Natural killer cell (primary cell): Measurements from ENCODE around the gene MYO15B. TPM values are rescaled to one million over a fixed set of nuclear protein-coding genes. Genes with fewer than 3 reads are reported as not detected.

Experiments used
- ATAC-seq, 3 donors: fragments of 150-1000 bp in 2 of 3; fragments of 200-7000 bp in 1 of 3; cut with Tn5 transposase; 1 replicate in 1 of 3; 2 replicates in 2 of 3; pipeline ENCODE4 v1.10.0; 2021; ENCODE audit warnings: mild to moderate bottlenecking in 2 of 3, moderate library complexity in 2 of 3
- DNase-seq, 2 donors: peaks; one replicate each; pipeline versions ENCODE4 v3.0.0 to v3.0.0-alpha.2; 2013 to 2021; ENCODE audit warnings: mixed read lengths in 1 of 2
- H3K27ac ChIP-seq: one replicate; pipeline ENCODE4 v1.5.1; 2013; ENCODE audit warnings: mild to moderate bottlenecking, low read length
- H3K27me3 ChIP-seq: one replicate; pipeline ENCODE4 v1.6.1; 2013; ENCODE audit warnings: low read length; ENCODE audit not compliant: control insufficient read depth, insufficient read depth
- H3K36me3 ChIP-seq: one replicate; pipeline ENCODE4 v1.6.1; 2013; ENCODE audit warnings: low read length; ENCODE audit not compliant: control insufficient read depth, insufficient read depth
- H3K4me1 ChIP-seq: one replicate; pipeline ENCODE4 v1.6.1; 2013; ENCODE audit warnings: low read length; ENCODE audit not compliant: control insufficient read depth, insufficient read depth
- H3K4me3 ChIP-seq: one replicate; pipeline ENCODE4 v1.5.1; 2013; ENCODE audit warnings: low read length
- H3K9me3 ChIP-seq: one replicate; pipeline ENCODE4 v1.6.1; 2013; ENCODE audit warnings: low read length; ENCODE audit not compliant: control insufficient read depth, insufficient read depth
- H3K27ac Mint-ChIP-seq, 2 donors: one replicate each; pipeline ENCODE4 v1.8.0; 2022; ENCODE audit warnings: mild to moderate bottlenecking in 2 of 2, mixed read lengths in 2 of 2, moderate library complexity in 1 of 2
- H3K27me3 Mint-ChIP-seq, 2 donors: one replicate each; pipeline ENCODE4 v1.8.0; 2022; ENCODE audit warnings: low read depth in 2 of 2, mixed read lengths in 2 of 2
- H3K36me3 Mint-ChIP-seq: one replicate; pipeline ENCODE4 v1.8.0; 2022; ENCODE audit warnings: mixed read lengths
- H3K4me1 Mint-ChIP-seq, 2 donors: one replicate each; pipeline ENCODE4 v1.8.0; 2022; ENCODE audit warnings: mixed read lengths in 2 of 2
- H3K4me3 Mint-ChIP-seq: one replicate; pipeline ENCODE4 v1.8.0; 2022; ENCODE audit warnings: mild to moderate bottlenecking, moderate library complexity, mixed read lengths
- H3K9me3 Mint-ChIP-seq, 2 donors: one replicate each; pipeline ENCODE4 v1.8.0; 2022; ENCODE audit warnings: mixed read lengths in 2 of 2
- WGBS: methylation state at CpG from one replicate; pipeline ENCODE4 v1.1.7; 2013; ENCODE audit warnings: missing lambda C conversion rate; ENCODE audit not compliant: insufficient coverage; 5-methylcytosine and 5-hydroxymethylcytosine counted together
- intact Hi-C: fragments of 100-400 bp; cut with micrococcal nuclease; formaldehyde crosslinking; loops from one replicate; pipeline ENCODE4 v1.14.2; 2022
- total RNA-seq, 4 donors: library from RNA; stranded (reverse); fragments of 120-200 nt in 1 of 4; gene quantifications; one replicate each; pipeline versions ENCODE4 v1.2.3 to v1.2.4, GENCODE V29; 2013 to 2022
- TF ChIP-seq, protein P1 (sequence below): fragments of 200-600 bp; IDR thresholded peaks from one replicate; pipeline ENCODE4 v1.8.0; 2022; ENCODE audit warnings: antibody characterized with exemption

Gene MYO15B
- total RNA-seq, 3 donors from 2014 or later (not counting 1 experiment from before 2014, with no cell fraction given), result 336 to 372 (median 339) TPM

DNA sequence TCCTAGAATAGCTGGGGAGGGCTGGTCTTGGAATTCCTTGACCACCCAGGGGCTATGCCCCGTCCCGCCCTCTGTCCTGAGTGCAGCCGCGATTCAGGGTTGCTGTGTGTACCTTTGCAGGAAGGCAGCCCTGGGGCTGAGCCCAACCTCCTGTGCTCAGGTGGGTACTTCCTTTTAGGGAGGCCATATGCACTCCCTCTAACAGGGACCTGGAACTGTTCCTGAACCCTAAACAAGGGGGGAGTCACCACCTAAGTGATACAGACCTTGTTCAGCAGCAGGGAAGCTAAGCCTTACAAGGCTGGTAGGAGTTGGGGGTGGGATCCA, 37.5 kb upstream of the MYO15B start:
- H3K9me3 ChIP-seq, result no peaks in the 10 kb centered on the region
- ATAC-seq, result no peak
- TF ChIP-seq, protein P1, sequence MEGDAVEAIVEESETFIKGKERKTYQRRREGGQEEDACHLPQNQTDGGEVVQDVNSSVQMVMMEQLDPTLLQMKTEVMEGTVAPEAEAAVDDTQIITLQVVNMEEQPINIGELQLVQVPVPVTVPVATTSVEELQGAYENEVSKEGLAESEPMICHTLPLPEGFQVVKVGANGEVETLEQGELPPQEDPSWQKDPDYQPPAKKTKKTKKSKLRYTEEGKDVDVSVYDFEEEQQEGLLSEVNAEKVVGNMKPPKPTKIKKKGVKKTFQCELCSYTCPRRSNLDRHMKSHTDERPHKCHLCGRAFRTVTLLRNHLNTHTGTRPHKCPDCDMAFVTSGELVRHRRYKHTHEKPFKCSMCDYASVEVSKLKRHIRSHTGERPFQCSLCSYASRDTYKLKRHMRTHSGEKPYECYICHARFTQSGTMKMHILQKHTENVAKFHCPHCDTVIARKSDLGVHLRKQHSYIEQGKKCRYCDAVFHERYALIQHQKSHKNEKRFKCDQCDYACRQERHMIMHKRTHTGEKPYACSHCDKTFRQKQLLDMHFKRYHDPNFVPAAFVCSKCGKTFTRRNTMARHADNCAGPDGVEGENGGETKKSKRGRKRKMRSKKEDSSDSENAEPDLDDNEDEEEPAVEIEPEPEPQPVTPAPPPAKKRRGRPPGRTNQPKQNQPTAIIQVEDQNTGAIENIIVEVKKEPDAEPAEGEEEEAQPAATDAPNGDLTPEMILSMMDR, result no peak
- H3K27ac ChIP-seq, result no peak overlapping the region
- H3K27me3 ChIP-seq, result no peaks in the 10 kb centered on the region
- Mint-ChIP-seq H3K9me3 (no peaks in the 10 kb centered on the region), H3K27ac (no peak overlapping the region), H3K27me3 (no peaks in the 10 kb centered on the region), H3K4me1 (peaks cover 21 to 44% of the 10 kb centered on the region in 2 donors), H3K4me3 (no peak overlapping the region), H3K36me3 (no peaks in the 10 kb centered on the region)
- peaks cover 29% of the 10 kb centered on the region for H3K4me1 ChIP-seq
- no peak for DNase-seq
- intact Hi-C loops, result no loop called here
- H3K4me3 ChIP-seq, result no peak overlapping the region
- WGBS, result 98% methylated on average over 4 of the region's 4 CpGs
- peaks cover 10% of the 10 kb centered on the region for H3K36me3 ChIP-seq

DNA sequence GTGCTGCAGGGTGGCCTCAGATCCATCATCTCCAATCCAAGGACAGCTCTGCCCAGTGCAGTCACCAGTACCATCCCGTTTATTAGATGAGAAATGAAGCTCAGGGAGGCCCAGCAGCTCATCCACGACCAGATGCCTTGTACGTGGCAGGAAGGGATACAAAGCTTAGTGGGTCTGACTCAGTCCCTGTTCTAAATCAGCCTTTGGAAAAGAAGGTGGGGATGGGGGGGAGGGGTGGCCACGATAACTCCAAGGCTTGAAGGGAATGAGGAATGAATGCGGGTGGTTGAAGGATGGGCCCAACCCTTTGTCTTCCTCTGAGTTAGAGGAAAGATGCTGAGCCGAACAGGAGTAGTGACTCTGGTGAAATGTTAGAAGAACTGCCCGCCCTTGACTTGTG, 36.3 kb upstream of the MYO15B start:
- DNase-seq, result no peak
- TF ChIP-seq, protein P1, result no peak
- H3K9me3 Mint-ChIP-seq, result no peaks in the 10 kb centered on the region
- intact Hi-C loops, result no loop called here
- no peak for ATAC-seq
- no peak overlapping the region for H3K4me3 Mint-ChIP-seq
- Histone ChIP-seq H3K4me1 (peaks cover 29% of the 10 kb centered on the region), H3K27me3 (no peaks in the 10 kb centered on the region), H3K27ac (no peak overlapping the region), H3K36me3 (peaks cover 6% of the 10 kb centered on the region), H3K4me3 (no peak overlapping the region), H3K9me3 (no peaks in the 10 kb centered on the region)
- no peaks in the 10 kb centered on the region for H3K36me3 Mint-ChIP-seq
- peaks cover 21 to 35% of the 10 kb centered on the region in 2 donors for H3K4me1 Mint-ChIP-seq
- no peaks in the 10 kb centered on the region for H3K27me3 Mint-ChIP-seq
- H3K27ac Mint-ChIP-seq, result peak overlapping the region in 1 of 2 donors; percentile 79
- WGBS, result 95% methylated on average over 7 of the region's 7 CpGs

DNA sequence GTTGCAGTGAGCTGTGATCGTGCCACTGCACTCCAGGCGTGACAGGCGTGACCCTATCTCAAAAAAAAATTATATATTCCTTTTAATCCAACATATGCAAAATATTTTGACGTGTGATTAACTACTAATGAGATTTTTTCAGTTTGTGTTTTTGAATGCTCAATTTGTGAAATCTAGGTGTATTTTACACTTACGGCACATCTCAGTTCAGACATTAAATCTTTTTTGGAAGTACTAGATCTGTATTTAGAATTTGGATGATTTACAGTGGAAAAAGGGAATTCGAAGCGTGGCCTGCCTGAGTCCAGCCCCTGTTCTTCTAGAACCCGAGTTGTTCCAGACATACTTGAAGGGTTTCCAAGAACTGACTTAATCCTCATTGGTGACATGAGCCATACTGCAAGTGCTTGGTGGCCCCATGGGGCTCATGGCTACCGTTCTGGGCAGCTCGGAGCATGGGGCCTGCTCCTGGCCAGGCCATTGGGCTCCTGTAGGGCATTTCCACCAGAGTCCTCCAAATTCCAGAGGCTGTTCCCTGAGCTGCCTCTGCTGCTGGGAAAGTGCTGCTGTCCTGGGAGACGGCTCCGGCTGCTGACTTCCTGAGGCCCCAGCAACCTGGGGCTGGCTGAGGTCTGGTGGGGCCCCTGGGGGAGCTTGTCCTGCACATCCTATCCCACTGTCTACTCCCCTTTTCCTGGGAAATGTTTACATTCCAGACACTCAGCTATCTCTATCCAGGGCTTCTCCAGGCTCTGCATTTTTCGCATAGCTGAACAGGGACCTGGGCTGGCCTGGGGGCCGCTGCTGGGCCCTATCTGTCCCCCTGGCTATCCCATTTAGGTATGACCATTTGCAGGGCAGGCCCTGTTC, 34.9 kb upstream of the MYO15B start:
- intact Hi-C loops, result no loop called here
- ATAC-seq (no peak), DNase-seq (no peak)
- Histone ChIP-seq H3K9me3 (no peaks in the 10 kb centered on the region), H3K36me3 (peaks cover 2% of the 10 kb centered on the region), H3K4me1 (peaks cover 29% of the 10 kb centered on the region), H3K27me3 (no peaks in the 10 kb centered on the region), H3K4me3 (no peak overlapping the region), H3K27ac (no peak overlapping the region)
- Mint-ChIP-seq H3K27me3 (no peaks in the 10 kb centered on the region), H3K27ac (peak overlapping the region; percentile 38 to 66), H3K4me1 (peaks cover 13 to 25% of the 10 kb centered on the region in 2 donors), H3K36me3 (no peaks in the 10 kb centered on the region), H3K4me3 (no peak overlapping the region), H3K9me3 (no peaks in the 10 kb centered on the region)
- TF ChIP-seq, protein P1, result no peak
- 95% methylated on average over 12 of the region's 14 CpGs for WGBS
